ENCODE measurements around the gene PLGRKT.

DNA sequence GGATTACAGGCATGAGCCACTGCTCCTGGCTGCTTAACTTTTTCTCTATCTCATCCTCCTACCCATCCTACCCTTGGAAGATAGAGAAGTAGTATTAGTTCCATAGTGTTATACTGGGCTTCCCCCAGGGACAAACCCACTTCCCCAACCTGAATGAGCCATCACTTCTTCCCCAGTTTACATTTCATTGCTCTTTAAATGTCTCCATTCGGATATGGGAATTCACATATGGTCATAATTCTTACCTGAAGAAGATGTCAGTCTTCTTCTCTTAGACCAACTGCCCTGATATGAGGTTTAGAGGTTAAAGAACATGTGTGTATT lies 14.5 kb upstream of the PLGRKT start:
- TF ChIP-seq CREB1 (CRISPR knock-in tag; IDR thresholded peaks at IDR 0.05; ENCODE audit: low read depth) (no peak), EZH2 (IDR thresholded peaks at IDR 0.05; ENCODE audit: low read depth, unreplicated experiment) (no peak), POLR2AphosphoS5 (IDR thresholded peaks at IDR 0.05; ENCODE audit: low read depth) (no peak), ZNF114 (CRISPR knock-in tag; IDR thresholded peaks at IDR 0.05) (no peak), EZH2phosphoT487 (IDR thresholded peaks at IDR 0.05; ENCODE audit: unreplicated experiment) (no peak), JUNB (IDR thresholded peaks at IDR 0.05; ENCODE audit: unreplicated experiment) (no peak), ZNF331 (CRISPR knock-in tag; IDR thresholded peaks at IDR 0.05; ENCODE audit: low read depth) (no peak), NANOG (IDR thresholded peaks at IDR 0.05; ENCODE audit: borderline replicate concordance) (no peak)
- TF ChIP-seq, protein P1, sequence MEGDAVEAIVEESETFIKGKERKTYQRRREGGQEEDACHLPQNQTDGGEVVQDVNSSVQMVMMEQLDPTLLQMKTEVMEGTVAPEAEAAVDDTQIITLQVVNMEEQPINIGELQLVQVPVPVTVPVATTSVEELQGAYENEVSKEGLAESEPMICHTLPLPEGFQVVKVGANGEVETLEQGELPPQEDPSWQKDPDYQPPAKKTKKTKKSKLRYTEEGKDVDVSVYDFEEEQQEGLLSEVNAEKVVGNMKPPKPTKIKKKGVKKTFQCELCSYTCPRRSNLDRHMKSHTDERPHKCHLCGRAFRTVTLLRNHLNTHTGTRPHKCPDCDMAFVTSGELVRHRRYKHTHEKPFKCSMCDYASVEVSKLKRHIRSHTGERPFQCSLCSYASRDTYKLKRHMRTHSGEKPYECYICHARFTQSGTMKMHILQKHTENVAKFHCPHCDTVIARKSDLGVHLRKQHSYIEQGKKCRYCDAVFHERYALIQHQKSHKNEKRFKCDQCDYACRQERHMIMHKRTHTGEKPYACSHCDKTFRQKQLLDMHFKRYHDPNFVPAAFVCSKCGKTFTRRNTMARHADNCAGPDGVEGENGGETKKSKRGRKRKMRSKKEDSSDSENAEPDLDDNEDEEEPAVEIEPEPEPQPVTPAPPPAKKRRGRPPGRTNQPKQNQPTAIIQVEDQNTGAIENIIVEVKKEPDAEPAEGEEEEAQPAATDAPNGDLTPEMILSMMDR (conservative IDR thresholded peaks at IDR 0.05; ENCODE audit: low read depth in 2 of 2): no peak
- TF ChIP-seq, protein P2, sequence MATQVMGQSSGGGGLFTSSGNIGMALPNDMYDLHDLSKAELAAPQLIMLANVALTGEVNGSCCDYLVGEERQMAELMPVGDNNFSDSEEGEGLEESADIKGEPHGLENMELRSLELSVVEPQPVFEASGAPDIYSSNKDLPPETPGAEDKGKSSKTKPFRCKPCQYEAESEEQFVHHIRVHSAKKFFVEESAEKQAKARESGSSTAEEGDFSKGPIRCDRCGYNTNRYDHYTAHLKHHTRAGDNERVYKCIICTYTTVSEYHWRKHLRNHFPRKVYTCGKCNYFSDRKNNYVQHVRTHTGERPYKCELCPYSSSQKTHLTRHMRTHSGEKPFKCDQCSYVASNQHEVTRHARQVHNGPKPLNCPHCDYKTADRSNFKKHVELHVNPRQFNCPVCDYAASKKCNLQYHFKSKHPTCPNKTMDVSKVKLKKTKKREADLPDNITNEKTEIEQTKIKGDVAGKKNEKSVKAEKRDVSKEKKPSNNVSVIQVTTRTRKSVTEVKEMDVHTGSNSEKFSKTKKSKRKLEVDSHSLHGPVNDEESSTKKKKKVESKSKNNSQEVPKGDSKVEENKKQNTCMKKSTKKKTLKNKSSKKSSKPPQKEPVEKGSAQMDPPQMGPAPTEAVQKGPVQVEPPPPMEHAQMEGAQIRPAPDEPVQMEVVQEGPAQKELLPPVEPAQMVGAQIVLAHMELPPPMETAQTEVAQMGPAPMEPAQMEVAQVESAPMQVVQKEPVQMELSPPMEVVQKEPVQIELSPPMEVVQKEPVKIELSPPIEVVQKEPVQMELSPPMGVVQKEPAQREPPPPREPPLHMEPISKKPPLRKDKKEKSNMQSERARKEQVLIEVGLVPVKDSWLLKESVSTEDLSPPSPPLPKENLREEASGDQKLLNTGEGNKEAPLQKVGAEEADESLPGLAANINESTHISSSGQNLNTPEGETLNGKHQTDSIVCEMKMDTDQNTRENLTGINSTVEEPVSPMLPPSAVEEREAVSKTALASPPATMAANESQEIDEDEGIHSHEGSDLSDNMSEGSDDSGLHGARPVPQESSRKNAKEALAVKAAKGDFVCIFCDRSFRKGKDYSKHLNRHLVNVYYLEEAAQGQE (IDR thresholded peaks at IDR 0.05; ENCODE audit: unreplicated experiment): no peak
- TF ChIP-seq, protein P3, sequence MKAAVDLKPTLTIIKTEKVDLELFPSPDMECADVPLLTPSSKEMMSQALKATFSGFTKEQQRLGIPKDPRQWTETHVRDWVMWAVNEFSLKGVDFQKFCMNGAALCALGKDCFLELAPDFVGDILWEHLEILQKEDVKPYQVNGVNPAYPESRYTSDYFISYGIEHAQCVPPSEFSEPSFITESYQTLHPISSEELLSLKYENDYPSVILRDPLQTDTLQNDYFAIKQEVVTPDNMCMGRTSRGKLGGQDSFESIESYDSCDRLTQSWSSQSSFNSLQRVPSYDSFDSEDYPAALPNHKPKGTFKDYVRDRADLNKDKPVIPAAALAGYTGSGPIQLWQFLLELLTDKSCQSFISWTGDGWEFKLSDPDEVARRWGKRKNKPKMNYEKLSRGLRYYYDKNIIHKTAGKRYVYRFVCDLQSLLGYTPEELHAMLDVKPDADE (IDR thresholded peaks at IDR 0.05): no peak
- TF ChIP-seq, protein P4, sequence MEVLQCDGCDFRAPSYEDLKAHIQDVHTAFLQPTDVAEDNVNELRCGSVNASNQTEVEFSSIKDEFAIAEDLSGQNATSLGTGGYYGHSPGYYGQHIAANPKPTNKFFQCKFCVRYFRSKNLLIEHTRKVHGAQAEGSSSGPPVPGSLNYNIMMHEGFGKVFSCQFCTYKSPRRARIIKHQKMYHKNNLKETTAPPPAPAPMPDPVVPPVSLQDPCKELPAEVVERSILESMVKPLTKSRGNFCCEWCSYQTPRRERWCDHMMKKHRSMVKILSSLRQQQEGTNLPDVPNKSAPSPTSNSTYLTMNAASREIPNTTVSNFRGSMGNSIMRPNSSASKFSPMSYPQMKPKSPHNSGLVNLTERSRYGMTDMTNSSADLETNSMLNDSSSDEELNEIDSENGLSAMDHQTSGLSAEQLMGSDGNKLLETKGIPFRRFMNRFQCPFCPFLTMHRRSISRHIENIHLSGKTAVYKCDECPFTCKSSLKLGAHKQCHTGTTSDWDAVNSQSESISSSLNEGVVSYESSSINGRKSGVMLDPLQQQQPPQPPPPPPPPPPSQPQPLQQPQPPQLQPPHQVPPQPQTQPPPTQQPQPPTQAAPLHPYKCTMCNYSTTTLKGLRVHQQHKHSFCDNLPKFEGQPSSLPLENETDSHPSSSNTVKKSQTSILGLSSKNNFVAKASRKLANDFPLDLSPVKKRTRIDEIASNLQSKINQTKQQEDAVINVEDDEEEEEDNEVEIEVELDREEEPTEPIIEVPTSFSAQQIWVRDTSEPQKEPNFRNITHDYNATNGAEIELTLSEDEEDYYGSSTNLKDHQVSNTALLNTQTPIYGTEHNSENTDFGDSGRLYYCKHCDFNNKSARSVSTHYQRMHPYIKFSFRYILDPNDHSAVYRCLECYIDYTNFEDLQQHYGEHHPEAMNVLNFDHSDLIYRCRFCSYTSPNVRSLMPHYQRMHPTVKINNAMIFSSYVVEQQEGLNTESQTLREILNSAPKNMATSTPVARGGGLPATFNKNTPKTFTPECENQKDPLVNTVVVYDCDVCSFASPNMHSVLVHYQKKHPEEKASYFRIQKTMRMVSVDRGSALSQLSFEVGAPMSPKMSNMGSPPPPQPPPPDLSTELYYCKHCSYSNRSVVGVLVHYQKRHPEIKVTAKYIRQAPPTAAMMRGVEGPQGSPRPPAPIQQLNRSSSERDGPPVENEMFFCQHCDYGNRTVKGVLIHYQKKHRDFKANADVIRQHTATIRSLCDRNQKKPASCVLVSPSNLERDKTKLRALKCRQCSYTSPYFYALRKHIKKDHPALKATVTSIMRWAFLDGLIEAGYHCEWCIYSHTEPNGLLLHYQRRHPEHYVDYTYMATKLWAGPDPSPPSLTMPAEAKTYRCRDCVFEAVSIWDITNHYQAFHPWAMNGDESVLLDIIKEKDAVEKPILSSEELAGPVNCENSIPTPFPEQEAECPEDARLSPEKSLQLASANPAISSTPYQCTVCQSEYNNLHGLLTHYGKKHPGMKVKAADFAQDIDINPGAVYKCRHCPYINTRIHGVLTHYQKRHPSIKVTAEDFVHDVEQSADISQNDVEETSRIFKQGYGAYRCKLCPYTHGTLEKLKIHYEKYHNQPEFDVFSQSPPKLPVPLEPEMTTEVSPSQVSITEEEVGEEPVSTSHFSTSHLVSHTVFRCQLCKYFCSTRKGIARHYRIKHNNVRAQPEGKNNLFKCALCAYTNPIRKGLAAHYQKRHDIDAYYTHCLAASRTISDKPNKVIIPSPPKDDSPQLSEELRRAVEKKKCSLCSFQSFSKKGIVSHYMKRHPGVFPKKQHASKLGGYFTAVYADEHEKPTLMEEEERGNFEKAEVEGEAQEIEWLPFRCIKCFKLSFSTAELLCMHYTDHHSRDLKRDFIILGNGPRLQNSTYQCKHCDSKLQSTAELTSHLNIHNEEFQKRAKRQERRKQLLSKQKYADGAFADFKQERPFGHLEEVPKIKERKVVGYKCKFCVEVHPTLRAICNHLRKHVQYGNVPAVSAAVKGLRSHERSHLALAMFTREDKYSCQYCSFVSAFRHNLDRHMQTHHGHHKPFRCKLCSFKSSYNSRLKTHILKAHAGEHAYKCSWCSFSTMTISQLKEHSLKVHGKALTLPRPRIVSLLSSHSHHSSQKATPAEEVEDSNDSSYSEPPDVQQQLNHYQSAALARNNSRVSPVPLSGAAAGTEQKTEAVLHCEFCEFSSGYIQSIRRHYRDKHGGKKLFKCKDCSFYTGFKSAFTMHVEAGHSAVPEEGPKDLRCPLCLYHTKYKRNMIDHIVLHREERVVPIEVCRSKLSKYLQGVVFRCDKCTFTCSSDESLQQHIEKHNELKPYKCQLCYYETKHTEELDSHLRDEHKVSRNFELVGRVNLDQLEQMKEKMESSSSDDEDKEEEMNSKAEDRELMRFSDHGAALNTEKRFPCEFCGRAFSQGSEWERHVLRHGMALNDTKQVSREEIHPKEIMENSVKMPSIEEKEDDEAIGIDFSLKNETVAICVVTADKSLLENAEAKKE (CRISPR knock-in tag; IDR thresholded peaks at IDR 0.05): no peak
